ENCODE results near the gene SIN3B.

SIN3B gene

DNA sequence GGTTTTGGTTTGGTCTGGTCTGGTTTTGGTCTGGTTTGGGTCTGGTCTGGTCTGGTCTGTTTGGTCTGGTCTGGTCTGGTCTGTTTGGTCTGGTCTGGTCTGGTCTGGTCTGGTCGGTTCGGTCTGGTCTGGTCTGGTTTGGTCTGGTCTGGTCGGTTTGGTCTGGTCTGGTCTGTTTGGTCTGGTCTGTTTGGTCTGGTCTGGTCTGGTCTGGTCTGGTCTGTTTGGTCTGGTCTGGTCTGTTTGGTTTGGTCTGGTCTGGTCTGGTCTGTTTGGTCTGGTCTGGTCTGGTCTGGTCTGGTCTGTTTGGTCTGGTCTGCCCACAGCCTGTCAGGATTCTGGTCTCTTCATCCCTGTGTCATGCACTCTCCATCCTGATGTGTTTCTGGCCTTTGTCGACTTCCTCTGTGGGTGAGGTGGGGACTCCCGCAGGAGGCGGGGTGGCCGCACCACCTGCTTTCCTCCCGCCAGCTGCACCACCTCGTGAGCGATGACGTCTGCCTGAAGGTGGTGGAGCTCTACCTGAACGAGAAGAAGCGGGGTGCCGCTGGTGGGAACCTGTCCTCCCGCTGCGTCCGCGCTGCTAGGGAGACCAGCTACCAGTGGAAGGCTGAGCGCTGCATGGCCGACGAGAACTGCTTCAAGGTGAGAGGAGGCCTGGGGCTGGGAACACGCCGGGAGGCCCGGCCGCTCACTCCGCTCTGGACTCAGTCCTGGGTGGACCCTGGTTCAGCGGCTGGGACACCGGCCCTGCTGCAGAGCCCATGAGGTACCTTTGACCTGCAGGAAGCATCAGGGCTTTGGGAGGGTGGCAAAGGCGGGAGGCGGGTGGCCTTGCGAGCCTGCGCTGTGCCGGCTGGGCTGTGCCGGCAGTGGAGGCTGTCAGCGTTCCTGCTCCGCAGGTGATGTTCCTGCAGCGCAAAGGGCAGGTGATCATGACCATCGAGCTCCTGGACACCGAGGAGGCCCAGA, 46.7 kb downstream of the SIN3B start:
- Histone ChIP-seq H3K4me3 (ENCODE audit: insufficient read depth, low read length, poor library complexity, severe bottlenecking) (no peak overlapping the region), H3K4me2 (ENCODE audit: low read depth, low read length, poor library complexity, severe bottlenecking) (no peak overlapping the region), H2AFZ (ENCODE audit: low read depth, low read length, severe bottlenecking) (no peak overlapping the region), H3K27ac (ENCODE audit: low read depth, low read length) (no peak overlapping the region), H3K9me3 (ENCODE audit: insufficient read depth, low read length) (no peaks in the 10 kb centered on the region), H3K9me2 (replicated peaks; ENCODE audit: insufficient read depth, low read length) (no peaks in the 10 kb centered on the region), H3K9ac (ENCODE audit: low read length) (no peak overlapping the region), H3K79me2 (ENCODE audit: insufficient read depth, low read length) (no peaks in the 10 kb centered on the region), H3F3A (ENCODE audit: insufficient read depth) (no peaks in the 10 kb centered on the region), H3K27me3 (ENCODE audit: low read length) (no peaks in the 10 kb centered on the region), H4K20me1 (ENCODE audit: low read depth, low read length) (no peaks in the 10 kb centered on the region), H3K36me3 (ENCODE audit: low read length) (no peaks in the 10 kb centered on the region)
- TF ChIP-seq EZH2phosphoT487 (conservative IDR thresholded peaks at IDR 0.05; ENCODE audit: low read length): no peak
- TF ChIP-seq, protein P1, sequence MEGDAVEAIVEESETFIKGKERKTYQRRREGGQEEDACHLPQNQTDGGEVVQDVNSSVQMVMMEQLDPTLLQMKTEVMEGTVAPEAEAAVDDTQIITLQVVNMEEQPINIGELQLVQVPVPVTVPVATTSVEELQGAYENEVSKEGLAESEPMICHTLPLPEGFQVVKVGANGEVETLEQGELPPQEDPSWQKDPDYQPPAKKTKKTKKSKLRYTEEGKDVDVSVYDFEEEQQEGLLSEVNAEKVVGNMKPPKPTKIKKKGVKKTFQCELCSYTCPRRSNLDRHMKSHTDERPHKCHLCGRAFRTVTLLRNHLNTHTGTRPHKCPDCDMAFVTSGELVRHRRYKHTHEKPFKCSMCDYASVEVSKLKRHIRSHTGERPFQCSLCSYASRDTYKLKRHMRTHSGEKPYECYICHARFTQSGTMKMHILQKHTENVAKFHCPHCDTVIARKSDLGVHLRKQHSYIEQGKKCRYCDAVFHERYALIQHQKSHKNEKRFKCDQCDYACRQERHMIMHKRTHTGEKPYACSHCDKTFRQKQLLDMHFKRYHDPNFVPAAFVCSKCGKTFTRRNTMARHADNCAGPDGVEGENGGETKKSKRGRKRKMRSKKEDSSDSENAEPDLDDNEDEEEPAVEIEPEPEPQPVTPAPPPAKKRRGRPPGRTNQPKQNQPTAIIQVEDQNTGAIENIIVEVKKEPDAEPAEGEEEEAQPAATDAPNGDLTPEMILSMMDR (IDR thresholded peaks at IDR 0.05; ENCODE audit: insufficient read depth, low read length, poor library complexity, severe bottlenecking): no peak

DNA sequence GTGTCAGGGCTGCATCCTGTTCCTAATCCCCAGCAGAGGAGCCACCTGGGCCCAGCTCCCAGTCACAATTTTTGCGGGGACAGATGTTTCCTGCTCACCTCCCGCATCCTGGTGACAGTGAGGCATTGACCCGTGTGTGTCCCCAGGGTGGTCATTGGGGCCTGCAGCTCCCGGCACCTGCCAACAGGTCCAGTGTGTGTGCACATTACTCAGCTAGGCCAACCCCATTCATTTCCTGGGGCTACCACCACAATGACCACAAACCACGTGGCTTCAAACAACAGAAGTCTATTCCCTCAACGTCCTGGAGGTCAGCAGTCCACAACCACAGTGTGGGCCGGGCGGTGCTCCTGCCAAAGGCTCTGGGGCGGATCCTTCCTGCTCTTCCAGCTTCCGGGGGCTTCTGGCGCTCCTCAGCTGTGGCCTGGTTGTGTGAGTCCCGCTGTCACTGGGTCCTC, 47.7 kb downstream of the SIN3B start:
- Histone ChIP-seq H3K27ac (ENCODE audit: low read depth, low read length) (no peak overlapping the region), H3K79me2 (ENCODE audit: insufficient read depth, low read length) (no peaks in the 10 kb centered on the region), H2AFZ (ENCODE audit: low read depth, low read length, severe bottlenecking) (no peak overlapping the region), H3K36me3 (ENCODE audit: low read length) (no peaks in the 10 kb centered on the region), H3K9ac (ENCODE audit: low read length) (no peak overlapping the region), H3K4me3 (ENCODE audit: insufficient read depth, low read length, poor library complexity, severe bottlenecking) (no peak overlapping the region), H3K9me2 (replicated peaks; ENCODE audit: insufficient read depth, low read length) (no peaks in the 10 kb centered on the region), H3K9me3 (ENCODE audit: insufficient read depth, low read length) (peaks cover 2% of the 10 kb centered on the region; the same call in 1 of the 2 replicates), H3F3A (ENCODE audit: insufficient read depth) (no peaks in the 10 kb centered on the region), H3K27me3 (ENCODE audit: low read length) (no peaks in the 10 kb centered on the region), H4K20me1 (ENCODE audit: low read depth, low read length) (no peaks in the 10 kb centered on the region), H3K4me2 (ENCODE audit: low read depth, low read length, poor library complexity, severe bottlenecking) (no peak overlapping the region)
- TF ChIP-seq EZH2phosphoT487 (conservative IDR thresholded peaks at IDR 0.05; ENCODE audit: low read length): no peak
- TF ChIP-seq, protein P1 (IDR thresholded peaks at IDR 0.05; ENCODE audit: insufficient read depth, low read length, poor library complexity, severe bottlenecking): no peak

DNA sequence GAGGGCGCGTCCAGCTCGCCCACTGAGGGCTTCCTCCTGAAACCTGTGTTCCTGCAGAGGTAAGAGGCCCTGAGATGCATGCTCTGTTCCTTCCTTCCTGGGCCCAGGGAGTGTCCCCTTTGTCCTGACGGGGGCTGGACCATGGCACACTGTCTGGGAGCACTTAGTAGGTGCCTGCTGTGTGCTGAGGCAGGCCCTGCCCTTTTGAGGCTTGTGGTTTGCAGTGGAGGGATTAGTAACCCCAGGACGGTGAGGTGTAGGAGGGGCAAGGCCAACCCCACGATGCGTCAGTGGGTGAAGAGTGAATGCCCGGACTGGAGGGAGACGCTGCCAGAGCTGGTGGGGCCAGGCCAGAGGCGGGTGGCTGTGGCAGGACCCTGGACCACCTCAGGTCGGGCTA, 48.4 kb downstream of the SIN3B start:
- Histone ChIP-seq H3K9me2 (replicated peaks; ENCODE audit: insufficient read depth, low read length) (no peaks in the 10 kb centered on the region), H3K4me3 (ENCODE audit: insufficient read depth, low read length, poor library complexity, severe bottlenecking) (no peak overlapping the region), H3K27me3 (ENCODE audit: low read length) (no peaks in the 10 kb centered on the region), H3K79me2 (ENCODE audit: insufficient read depth, low read length) (no peaks in the 10 kb centered on the region), H3K9ac (ENCODE audit: low read length) (no peak overlapping the region), H3K4me2 (ENCODE audit: low read depth, low read length, poor library complexity, severe bottlenecking) (no peak overlapping the region), H4K20me1 (ENCODE audit: low read depth, low read length) (no peaks in the 10 kb centered on the region), H3K9me3 (ENCODE audit: insufficient read depth, low read length) (peaks cover 9% of the 10 kb centered on the region; the same call in 1 of the 2 replicates), H3K36me3 (ENCODE audit: low read length) (no peaks in the 10 kb centered on the region), H3F3A (ENCODE audit: insufficient read depth) (no peaks in the 10 kb centered on the region), H3K27ac (ENCODE audit: low read depth, low read length) (no peak overlapping the region), H2AFZ (ENCODE audit: low read depth, low read length, severe bottlenecking) (no peak overlapping the region)
- TF ChIP-seq, protein P1 (IDR thresholded peaks at IDR 0.05; ENCODE audit: insufficient read depth, low read length, poor library complexity, severe bottlenecking): no peak
- TF ChIP-seq EZH2phosphoT487 (conservative IDR thresholded peaks at IDR 0.05; ENCODE audit: low read length): no peak

Data from SU-DHL-6 (cell line).